Heart left ventricle (tissue), 13 donors: ENCODE data around the gene KDM6B.

Experiments used
- POLR2A ChIP-seq, 2 donors: fragments of 450-650 bp; IDR thresholded peaks; one replicate each; pipeline ENCODE4 v1.6.1; 2017; ENCODE audit warnings: antibody characterized with exemption in 2 of 2, mild to moderate bottlenecking in 2 of 2, moderate library complexity in 2 of 2
- TF ChIP-seq, protein P1 (sequence below), 12 donors: fragments of 200-600 bp; sonication (generic) in 4 of 12; IDR thresholded peaks; one replicate each; pipeline versions ENCODE4 v1.5.0 to v1.8.0; 2018 to 2022; ENCODE audit warnings: antibody characterized with exemption in 12 of 12, mild to moderate bottlenecking in 5 of 12
- donor health status: ischemic (EF 13 %, LVEDD 7.1; RV severe dilation, severe dysfunction).
- donor health status: DM: no; HTN: yes; CAD: no.
- donor health status: DM: no; HTN: no; CAD: no.
- donor health status: ischemic (EF 25% LVEDD 6.9; RV normal size, moderate dysfunction).
- donor health status: ischemic (EF 25% LVEDD 5.7; RV mildly dilated, moderate dysfunction).
- donor health status: ischemic (EF 35%, LVEDD 5.7; RV mildly dilated, moderate dysfunction).
- donor health status: nonischemic (EF 11% LVEDD 7.7; RV severe dilation, severe dysfunction).
- donor health status: DM: yes; HTN: yes; CAD: no.
- donor health status: PGD.
- donor health status: ischemic (EF 29% LVEDD 5.4; RV normal size, mild dysfunction).
- donor health status: nonischemic (EF 23%, LVEDD 6.1; RV moderate dilation, normal function).

DNA sequence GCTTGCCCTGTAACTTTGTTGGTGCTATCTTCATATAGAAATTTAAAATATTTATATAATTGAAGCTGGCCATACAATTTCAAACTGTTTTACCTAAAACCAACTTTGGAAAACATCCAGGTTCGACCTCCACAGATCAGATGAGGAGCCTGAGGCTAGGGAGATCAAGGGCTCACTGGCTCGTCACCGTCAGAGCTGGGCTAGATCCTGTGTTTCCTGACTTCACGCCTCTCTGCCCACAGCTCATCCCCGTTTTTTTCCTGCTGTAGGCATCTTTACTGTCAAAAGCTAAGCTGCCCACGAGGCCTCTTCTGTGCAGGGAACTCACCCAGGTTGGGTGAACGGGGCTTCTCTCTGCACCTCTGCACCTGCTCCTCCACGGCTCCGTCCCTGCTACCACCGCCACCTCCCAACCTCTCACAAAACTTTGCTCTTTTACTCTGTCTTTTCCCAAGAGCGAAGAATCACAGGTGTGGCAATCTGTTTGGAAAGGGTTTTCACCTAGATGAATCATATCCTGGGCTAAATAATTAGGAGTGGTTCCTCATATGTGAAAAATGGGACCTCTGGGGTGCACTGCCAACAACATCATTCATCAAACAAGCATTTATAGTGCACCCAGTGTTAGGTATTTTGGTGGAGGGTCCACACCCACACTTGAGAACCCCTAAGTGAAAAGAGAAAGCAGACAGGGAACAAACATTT, 24.8 kb upstream of the KDM6B start:
- TF ChIP-seq, protein P1, sequence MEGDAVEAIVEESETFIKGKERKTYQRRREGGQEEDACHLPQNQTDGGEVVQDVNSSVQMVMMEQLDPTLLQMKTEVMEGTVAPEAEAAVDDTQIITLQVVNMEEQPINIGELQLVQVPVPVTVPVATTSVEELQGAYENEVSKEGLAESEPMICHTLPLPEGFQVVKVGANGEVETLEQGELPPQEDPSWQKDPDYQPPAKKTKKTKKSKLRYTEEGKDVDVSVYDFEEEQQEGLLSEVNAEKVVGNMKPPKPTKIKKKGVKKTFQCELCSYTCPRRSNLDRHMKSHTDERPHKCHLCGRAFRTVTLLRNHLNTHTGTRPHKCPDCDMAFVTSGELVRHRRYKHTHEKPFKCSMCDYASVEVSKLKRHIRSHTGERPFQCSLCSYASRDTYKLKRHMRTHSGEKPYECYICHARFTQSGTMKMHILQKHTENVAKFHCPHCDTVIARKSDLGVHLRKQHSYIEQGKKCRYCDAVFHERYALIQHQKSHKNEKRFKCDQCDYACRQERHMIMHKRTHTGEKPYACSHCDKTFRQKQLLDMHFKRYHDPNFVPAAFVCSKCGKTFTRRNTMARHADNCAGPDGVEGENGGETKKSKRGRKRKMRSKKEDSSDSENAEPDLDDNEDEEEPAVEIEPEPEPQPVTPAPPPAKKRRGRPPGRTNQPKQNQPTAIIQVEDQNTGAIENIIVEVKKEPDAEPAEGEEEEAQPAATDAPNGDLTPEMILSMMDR (IDR thresholded peaks at IDR 0.05) = no peak
- TF ChIP-seq POLR2A (IDR thresholded peaks at IDR 0.05) = no peak
